GM19023 (cell line): ENCODE results near the gene AFF1.
A peak's percentile ranks its signal among the peaks of the same experiment; 100 is the strongest.
"Not testable (repeated sequence)": the region's sequence is repeated elsewhere in the genome, so short reads cannot be mapped to it uniquely, and the experiment has no call there.

Source experiments
- ATAC-seq: cut with Tn5 transposase; IDR thresholded peaks from one replicate; pipeline ENCODE4 v1.9.1; 2021; ENCODE audit warnings: mild to moderate bottlenecking, moderate library complexity; ENCODE audit not compliant: unreplicated experiment

Gene AFF1

DNA sequence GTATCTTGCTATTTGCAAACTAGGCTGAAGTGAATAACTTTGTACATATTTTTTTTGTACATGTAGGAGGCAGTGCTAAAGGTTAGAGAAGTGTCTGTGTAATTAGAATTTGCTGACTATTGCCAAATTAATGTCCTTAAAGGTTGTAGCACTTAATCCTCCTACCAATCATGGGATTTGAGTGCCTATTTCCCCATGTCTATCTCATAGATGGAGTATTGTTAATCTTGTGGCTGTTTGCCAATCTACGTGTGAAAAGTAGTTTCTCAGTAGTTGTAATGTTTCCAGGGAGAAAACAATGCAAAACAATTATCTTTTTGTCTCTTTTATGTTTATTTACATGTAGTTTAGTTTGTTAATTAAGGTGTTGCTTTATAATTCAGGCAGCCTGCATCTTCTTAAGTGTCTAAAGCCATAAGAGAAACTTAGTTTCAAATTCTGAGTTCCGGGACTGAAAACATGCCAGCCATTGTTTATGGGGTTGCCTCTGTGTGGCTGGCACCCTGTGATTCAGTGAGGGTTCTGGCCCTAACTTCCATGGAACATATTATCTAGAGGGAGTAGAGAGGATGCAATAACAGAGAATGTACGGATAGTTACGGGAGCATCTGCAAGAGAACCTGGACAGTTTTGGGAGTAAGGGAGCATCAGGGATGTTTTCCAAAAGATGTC lies 143.2 kb downstream of the AFF1 start:
- no peak for ATAC-seq

DNA sequence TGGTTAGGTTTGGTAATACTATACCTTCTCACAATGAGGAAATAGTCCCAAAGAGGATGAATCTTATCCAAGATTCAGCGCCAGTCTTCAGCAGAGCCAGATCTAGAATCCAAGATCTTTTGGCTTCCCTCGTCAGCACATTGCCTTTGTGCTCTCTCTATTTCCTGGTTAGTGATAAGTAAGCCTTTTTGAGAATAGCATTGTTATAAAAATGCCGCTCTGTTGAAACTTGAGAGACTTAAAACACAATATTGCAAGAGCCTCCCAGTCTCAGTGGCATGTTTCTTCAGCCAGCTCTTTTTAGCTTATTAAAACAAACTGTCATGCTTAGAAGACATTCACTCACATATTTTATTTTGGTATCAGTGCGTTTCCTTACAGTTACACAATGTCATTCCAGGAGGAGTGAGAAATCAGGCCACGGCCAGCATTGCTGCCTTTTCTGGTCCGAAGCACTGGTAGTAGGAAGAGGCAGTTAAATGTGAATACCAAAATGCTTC lies 144.2 kb downstream of the AFF1 start:
- no peak for ATAC-seq

DNA sequence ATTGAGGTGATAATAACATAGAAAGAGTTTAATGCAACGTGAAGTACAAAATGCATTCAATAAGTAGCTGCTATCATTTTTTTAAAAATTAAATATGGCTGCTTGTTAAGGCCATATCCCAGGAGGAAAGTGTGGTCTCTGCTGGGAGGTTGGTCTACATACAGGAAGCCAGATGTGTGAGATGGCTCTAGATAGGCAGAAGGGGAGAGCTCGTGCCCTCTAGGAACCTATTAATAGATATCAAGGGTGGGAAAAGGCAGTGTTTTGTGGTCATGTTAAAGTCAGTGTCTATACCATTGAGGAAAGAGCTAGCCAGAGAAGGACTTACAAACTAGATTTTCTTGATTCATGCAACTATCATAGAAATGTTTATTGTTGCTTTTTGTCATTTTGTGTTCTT lies 145.2 kb downstream of the AFF1 start:
- ATAC-seq: no peak

DNA sequence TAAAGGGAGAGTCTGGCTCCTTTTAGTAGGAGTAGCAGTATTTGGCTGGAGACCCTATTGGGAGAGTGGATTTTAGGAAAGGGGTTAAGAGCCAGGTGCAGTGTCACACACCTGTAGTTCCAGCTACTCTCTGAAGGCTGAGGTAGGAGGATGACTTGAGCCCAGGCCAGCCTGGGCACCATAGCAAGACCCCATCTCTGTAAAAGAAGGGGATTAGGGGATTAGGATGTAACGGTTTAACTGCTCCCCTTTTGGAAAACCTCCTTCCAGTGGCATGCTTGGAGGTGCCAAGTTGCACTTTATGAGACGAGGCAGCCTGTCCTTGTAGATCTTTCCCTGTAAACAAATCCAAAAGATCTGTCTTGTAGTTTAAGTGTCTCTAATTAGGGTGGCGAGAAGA lies 145.7 kb downstream of the AFF1 start:
- no peak for ATAC-seq

DNA sequence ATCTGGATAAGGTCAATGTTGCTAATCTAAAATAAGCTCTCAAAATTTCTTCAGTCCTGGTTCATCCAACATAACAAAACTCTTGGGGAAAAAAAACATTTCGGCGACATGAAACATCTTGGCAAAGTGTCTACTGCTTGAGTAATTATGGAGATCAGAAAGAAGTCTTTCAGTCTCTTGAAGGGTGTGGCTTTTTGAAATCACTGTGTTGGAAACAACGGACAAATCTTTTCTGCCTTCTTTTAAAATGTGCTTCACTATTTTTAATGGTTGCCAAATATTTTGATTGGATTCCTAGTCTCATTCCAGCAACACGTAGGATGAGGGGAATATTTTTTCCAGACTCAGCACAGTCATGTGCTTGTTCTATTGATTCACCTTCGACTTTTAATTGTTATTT lies 147.0 kb downstream of the AFF1 start:
- ATAC-seq: no peak

DNA sequence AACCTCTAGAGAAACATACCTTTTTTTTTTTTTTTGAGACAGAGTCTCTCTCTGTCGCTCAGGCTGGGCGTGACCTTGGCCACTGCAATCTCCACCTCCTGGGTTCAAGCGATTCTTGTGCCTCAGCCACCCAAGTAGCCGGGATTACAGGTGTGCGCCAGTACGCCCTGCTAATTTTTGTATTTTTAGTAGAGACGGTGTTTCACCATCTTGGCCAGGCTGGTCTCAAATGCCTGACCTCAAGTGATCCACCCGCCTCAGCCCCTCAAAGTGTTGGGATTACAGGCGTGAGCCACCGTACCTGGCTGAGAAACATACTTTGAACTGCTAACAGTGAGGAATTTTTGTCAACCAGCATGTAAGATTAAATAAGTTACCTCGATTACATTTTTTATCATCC lies 150.9 kb downstream of the AFF1 start:
- ATAC-seq: not testable (repeated sequence)

DNA sequence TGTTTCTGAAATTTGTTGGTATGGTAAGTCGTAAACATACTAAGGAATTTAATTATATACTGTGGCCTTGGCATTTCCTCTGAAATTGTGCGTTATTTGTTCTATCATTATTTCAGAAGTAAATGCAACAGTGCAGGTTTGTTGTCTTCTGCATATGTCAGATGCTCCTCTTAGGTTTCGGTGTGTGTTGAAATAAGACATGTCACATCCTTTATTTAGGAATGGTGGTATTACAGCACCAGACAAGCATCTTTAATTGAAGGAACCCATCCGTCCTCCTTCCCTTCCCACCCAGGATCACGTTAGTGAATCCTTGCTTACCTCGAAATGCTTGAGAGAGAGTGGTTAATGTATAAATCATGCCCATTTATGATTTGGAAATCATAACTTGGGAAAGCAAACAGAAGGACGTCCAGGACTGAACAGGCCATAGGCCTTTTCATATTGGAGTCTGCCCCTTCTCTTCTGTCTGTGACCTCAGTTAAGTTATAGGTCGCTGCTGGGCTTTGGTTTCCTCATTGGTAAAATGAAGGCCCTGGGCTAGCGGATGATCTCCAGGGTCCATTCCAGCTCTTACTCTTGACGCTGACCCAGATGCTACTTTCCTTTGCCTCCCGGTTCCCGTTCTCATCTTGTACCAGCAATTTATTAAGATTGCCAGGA lies 151.5 kb downstream of the AFF1 start:
- ATAC-seq: no peak

DNA sequence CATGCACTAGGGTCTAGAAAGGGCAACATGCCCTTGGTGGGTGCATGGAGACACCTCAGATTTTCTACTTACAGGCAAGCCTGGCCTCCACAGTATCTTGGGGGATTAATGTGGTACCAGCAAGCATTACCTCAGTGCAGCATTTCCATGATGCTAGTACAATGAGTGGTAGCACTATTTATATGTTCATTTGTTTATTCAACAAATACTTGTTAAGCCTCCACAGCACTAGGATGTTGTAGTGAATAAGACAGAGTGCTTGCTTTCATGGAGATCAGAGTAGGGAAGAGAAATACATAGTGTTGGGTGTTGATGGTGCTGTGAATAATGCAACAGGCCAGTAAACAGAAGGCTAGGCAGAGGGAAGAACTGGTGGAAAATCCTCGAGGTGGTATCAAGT lies 152.2 kb downstream of the AFF1 start:
- ATAC-seq: no peak

DNA sequence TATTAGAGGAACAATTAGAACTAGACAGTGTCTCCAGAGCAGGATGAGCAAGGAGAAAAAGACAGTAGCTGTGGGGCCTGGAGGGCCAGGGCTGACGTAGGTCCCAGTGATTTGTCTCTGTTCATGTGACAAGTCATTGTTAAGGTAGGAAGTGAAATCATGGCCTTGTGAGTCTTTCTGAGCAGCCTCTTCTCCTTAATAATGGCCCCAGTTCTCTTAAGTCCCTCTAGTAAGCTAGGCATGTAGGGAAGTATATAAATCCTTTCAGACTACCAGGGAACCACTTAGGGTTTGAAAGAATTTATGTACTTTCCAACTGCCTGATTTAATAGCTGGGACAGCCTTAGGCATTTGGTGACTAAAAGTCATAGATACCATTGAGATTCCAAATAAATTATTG lies 152.6 kb downstream of the AFF1 start:
- ATAC-seq: no peak

DNA sequence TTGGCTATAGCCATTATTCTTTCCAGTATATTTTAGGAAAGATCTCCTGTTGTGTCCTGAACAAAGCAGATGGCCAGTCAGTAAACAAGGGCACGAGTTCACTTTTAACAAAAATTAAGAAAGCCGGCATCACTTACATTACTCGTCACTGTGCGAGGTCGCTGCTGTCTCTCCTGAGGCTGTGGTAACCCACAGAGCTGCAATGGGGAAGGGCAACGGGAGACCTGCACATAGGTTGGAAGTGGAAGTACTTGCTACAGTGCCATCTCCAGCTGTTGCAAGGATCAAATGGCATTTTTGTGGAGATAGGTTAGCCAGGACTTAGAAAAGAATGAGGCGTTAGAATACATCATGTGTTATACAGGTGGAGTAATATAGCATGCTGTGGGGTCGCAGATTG lies 153.4 kb downstream of the AFF1 start:
- no peak for ATAC-seq

DNA sequence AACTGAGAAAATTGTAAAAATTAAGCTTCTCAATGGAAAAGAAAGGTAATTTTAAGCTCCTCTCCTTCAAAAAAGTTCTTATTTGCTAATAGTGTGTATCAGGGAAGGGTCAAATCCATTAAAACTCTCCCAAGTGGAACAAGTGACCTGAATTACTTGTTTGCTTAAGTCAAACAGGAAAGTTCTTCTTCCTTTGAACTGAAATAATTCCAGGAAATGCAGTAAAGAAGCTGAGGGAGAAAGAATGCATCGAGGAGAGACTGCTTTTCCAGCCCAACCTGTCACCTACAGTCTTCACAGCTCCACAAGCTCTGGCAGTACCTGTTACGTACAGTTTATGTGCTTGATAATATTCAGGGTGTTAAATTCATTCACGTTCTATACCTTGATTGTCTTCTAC lies 154.6 kb downstream of the AFF1 start:
- no peak for ATAC-seq

DNA sequence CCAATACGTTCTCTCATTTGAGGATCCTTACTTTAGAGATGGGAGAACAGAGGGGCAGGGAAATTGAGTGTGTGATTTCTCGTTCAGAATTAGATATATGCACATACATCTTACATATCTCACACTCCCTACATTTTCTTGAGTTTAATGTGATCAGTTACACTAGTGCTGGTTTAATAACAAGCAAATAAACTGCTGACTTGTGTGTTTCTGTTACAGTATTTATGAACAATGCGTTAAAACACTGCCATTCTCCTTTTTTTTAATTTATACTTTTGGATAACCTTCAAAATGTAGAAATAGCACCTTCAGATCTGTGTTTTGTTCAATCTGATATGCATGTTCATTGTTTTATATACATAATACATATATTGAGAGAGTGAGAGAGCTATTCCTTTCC lies 155.5 kb downstream of the AFF1 start:
- ATAC-seq: no peak

DNA sequence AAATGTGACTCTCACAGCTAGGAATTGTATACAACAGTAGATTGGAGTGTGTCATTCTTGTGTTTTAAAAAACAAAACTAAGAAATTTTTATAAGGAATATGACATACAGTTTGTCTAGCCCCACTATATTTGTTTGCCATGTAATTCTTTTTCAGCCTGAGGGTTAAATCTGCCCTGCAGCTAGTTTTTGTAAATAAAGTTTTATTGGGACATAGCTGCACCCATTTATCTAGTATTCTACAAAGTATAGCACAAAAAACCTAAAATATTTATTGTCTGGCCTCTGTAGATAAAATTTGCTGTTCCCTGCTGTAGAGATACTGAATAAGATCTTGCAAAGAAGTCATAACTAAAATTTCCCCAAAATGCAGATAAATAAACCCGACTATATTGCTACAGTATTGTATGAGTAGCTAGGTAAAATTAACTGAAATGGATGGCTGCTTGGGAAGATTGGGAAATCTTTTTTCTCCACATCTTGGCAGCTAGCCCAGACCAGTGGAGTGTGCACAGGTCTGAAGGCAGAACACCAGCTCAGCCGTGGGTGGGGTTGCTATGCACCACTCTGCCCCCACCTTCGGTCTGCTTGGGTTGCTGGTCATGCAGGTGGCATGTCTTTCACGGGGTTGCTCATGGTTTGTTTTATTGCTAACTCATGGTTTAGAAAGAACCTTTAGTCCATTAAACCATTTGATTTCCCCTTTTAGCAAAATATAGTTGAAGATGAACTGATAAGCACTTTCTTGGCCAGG lies 157.8 kb downstream of the AFF1 start:
- ATAC-seq: peak; percentile 50

DNA sequence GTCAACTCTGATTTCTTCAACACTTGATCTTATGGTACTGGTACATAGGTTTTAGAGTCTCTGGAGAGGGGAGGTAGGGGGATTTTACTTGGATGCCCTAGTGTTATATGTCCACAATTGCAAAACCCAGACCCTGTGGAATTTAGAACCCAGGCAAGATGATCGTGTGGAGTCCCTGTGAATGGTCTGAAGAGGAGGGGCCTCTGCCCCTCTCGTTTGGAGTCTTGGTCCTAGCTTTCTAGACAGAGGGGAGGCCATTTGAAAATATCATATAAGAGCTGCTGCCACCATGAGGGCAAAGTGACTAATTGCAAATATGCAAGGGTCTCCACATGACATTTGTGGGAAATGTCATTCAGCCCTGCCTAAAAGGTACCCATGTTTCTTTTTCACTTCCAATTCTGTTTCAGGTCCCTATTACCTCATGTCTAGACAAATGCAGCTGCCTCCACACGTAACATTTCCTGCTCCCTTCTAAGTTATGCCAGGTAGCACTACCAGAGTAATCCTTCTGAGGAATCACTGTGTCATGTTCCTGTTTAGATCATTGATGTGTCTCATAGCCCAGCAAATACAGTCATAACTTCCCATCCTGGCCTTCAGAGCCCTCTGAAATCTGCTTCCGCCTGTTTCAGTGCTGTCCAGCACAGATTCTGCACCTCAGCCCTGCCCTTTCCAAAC lies 158.8 kb downstream of the AFF1 start:
- ATAC-seq: peak; percentile 78

DNA sequence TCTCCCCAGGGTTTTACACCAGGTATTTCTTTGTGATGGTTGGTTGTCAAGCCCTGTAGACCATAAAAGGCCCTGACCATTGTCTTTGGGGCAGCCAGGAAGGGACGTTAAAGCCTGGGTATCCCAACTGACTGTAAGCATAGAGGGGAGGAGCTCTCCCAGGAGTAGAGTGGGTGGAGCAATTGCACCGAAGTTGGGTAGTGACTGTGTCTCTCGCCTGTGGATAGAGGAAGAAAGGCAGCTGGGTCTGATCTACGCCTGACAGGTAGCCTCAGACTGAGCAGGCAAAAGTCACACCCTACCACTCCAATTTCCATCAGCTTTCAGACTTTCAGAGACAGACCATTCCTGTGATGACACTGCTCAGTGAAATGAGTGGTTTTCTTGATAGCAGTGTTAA lies 162.3 kb downstream of the AFF1 start:
- ATAC-seq: no peak

DNA sequence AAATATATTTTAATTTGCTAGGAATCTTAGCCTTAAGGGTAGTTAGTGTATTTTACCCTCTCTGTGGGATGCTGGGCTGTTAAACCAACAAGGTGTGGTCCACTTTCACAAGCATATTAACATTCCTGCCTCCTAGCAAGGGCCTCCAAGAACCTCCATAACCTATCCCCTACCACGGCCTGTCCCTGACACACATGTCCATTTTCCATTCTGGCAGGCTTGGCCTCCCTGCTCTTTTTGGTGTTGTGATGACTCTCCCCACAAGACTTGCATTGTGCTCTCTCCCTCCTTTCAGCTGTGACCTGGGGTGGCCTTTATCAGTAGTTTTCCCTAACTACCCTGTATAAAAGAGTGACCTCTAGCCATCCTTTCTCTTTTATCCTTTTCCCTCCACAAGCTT lies 165.4 kb downstream of the AFF1 start:
- ATAC-seq: no peak

DNA sequence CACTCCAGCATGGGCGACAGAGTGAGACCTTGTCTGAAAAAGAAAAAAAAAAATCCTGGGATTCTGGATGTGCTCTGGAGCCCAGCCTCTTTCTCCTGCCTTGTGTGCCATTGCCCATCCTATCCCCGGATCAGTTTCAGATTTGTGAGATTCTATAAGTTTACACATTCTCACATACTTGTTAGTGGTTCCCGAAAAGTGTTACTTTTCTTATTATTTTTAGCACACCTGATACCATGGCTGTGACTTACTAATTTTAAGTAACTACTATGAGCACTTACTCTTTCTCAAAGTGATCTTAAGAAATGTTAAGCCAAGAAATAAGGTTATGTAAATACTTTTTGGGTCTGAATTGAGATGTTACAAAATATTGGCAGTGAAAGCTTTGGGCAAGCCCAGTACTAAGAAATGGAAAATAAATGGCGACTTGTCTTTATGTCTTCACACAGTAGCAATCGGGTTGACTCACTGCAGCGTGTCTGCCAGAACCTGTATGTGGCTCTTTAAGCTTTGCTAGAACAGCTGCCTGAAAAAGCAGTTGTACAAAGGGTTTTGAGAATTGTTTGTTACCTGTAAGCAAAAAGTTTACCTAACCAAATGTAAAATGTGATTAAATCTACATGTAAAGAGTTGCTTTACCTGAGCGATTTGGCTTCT lies 166.9 kb downstream of the AFF1 start:
- ATAC-seq: no peak

DNA sequence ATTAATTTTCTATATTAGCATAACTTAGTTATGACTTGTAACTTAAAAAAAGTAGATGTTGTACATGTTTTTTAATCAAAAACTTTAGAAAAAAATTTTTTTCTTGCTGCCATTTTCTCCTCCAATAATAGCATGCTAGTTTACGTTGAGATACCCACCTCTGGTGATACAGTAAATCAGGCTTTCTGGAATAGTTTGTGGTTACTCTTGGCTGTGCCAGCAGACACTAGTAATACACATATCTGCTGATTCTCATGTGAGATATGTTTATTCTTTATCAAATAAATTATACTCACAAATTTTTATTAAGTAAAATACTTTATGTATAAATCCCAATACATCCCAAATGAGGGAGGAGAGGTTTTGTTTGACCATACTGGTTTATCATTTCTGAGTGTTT lies 168.3 kb downstream of the AFF1 start:
- ATAC-seq: no peak

DNA sequence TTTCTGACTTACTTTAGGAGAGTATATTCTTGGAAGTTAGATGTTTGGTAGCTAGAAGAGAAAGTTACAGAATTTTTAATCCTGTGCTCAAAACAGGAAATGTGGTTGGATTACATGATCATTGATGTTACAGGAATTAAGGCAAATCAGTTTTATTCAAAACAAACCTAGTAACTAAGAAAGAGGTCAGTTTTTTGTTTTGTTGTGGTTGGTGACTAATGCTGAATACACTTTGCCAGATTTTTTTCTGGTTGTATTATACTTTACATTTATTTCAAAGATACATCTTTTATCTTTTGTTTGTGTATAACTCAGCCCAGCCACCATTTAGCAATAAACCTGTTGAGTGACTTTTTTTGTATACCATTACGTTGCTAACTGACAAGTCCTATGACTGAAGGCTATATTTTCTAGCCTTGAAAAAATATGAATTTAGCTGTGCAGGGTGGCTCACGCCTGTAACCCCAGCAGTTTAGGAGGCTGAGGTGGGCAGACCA lies 168.9 kb downstream of the AFF1 start:
- ATAC-seq: no peak

DNA sequence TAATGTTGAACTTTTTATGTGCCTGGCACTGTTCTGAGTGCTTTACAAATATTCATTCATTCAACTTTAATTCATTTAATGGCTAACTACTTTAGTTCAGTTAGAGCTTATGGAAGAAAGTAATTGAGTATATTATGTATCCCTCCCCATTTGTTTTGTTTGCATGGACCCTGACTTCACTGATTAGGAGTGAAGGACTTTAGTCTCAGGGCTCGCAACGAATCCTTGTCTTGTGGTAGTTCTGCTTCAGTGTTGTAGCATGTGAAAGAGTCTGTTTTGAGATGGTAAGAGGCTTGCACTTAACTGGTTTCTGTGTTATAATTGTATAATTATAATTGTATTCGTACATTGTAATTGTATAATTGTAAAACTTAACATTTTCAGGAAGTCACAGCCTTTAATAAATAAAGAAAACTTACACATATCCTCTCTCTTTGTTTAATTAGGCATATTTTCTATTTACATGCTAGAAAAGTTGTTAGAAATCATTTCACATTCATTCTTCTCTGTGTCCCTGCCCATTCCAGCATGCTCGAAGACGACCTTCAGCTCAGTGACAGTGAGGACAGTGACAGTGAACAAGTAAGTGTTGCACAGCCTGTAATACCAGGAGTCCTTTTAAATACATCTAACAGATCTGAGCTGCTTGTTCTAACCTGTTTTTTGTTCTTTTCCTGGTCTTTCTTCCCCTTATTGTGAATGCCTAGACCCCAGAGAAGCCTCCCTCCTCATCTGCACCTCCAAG lies 170.5 kb downstream of the AFF1 start:
- ATAC-seq: no peak
